ENCODE data around the gene PODN.

The PODN gene

GRCh38 chr1:53073868-53074311 is 11.9 kb downstream of the PODN start:
- no peak for DNase-seq (ENCODE audit: low read depth in 1 of 2, low spot score in 1 of 2)

- DNase-seq (ENCODE audit: low read depth in 1 of 2, low spot score in 1 of 2): no peak
Observed at GRCh38 chr1:53074313-53075154, 12.5 kb downstream of the PODN start.

GRCh38 chr1:53075206-53075605 is 13.2 kb downstream of the PODN start:
- DNase-seq (ENCODE audit: low read depth in 1 of 2, low spot score in 1 of 2): no peak

GRCh38 chr1:53075761-53076163 is 13.7 kb downstream of the PODN start:
- DNase-seq (ENCODE audit: low read depth in 1 of 2, low spot score in 1 of 2): no peak

GRCh38 chr1:53076165-53076564 is 14.2 kb downstream of the PODN start:
- no peak for DNase-seq (ENCODE audit: low read depth in 1 of 2, low spot score in 1 of 2)

- no peak for DNase-seq (ENCODE audit: low read depth in 1 of 2, low spot score in 1 of 2)
Observed at GRCh38 chr1:53076721-53077598, 14.9 kb downstream of the PODN start.

- no peak for DNase-seq (ENCODE audit: low read depth in 1 of 2, low spot score in 1 of 2)
Observed at GRCh38 chr1:53077599-53077965, 15.6 kb downstream of the PODN start.

- no peak for DNase-seq (ENCODE audit: low read depth in 1 of 2, low spot score in 1 of 2)
Observed at GRCh38 chr1:53078333-53079101, 16.5 kb downstream of the PODN start.

- no peak for DNase-seq (ENCODE audit: low read depth in 1 of 2, low spot score in 1 of 2)
Observed at GRCh38 chr1:53079251-53079650, 17.2 kb downstream of the PODN start.

GRCh38 chr1:53080041-53080440 is 18.0 kb downstream of the PODN start:
- no peak for DNase-seq (ENCODE audit: low read depth in 1 of 2, low spot score in 1 of 2)

- no peak for DNase-seq (ENCODE audit: low read depth in 1 of 2, low spot score in 1 of 2)
Observed at GRCh38 chr1:53080769-53081168, 18.8 kb downstream of the PODN start.

- no peak for DNase-seq (ENCODE audit: low read depth in 1 of 2, low spot score in 1 of 2)
Observed at GRCh38 chr1:53081384-53082066, 19.5 kb downstream of the PODN start.

- no peak for DNase-seq (ENCODE audit: low read depth in 1 of 2, low spot score in 1 of 2)
Observed at GRCh38 chr1:53082826-53083455, 20.9 kb downstream of the PODN start.

- DNase-seq (ENCODE audit: low read depth in 1 of 2, low spot score in 1 of 2): no peak
Observed at GRCh38 chr1:53083636-53084588, 21.9 kb downstream of the PODN start.

- no peak for DNase-seq (ENCODE audit: low read depth in 1 of 2, low spot score in 1 of 2)
Observed at GRCh38 chr1:53084589-53084971, 22.6 kb downstream of the PODN start.

GRCh38 chr1:53085405-53085804 is 23.4 kb downstream of the PODN start:
- no peak for DNase-seq (ENCODE audit: low read depth in 1 of 2, low spot score in 1 of 2)

- no peak for DNase-seq (ENCODE audit: low read depth in 1 of 2, low spot score in 1 of 2)
Observed at GRCh38 chr1:53086491-53087070, 24.6 kb downstream of the PODN start.

GRCh38 chr1:53087332-53088285 is 25.6 kb downstream of the PODN start:
- no peak for DNase-seq (ENCODE audit: low read depth in 1 of 2, low spot score in 1 of 2)
